GM21526 (cell line): ENCODE results near the gene TMEM25.
"Not testable (repeated sequence)": the region's sequence is repeated elsewhere in the genome, so short reads cannot be mapped to it uniquely, and the experiment has no call there.

ENCODE experiments used
- ATAC-seq: cut with Tn5 transposase; IDR thresholded peaks from one replicate; pipeline ENCODE4 v1.9.1; 2021; ENCODE audit warnings: moderate library complexity; ENCODE audit not compliant: unreplicated experiment, low FRiP score

Gene TMEM25

DNA sequence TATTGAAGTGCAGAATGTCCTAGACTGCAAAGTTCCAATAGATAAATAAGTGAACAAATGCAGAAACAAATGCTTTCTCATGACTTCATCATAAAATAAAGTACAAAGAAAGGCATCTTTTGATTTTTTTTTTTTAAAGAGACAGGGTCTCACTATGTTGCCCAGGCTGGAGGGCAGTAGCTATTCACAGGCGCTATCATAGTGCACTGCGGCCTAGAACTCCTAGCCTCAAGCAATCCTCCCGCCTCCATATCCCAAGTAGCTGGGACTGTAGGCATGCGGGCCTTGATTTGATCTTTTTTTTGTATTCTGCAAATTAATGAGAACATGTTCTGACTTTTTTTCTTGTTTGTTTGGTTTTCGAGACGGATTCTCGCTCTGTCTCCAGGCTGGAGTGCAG lies 43.6 kb downstream of the TMEM25 start:
- no peak for ATAC-seq

DNA sequence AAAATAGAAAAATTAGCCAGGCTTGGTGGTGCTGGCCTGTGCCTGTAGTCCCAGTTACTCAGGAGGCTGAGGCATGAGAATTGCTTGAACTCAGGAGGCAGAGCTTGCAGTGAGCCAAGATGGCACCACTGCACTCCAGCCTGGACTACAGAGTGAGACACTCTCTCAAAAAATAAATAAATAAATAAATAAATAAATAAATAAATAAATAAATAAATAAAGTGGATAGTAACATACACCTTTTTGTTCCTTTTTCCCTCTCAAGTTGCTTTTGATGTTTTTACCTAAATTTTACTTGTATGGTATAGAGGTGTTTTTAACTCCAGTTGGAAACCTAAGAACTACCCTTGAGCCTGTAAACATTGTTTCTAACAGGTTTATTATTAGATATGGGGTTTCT lies 47.0 kb downstream of the TMEM25 start:
- not testable (repeated sequence) for ATAC-seq

DNA sequence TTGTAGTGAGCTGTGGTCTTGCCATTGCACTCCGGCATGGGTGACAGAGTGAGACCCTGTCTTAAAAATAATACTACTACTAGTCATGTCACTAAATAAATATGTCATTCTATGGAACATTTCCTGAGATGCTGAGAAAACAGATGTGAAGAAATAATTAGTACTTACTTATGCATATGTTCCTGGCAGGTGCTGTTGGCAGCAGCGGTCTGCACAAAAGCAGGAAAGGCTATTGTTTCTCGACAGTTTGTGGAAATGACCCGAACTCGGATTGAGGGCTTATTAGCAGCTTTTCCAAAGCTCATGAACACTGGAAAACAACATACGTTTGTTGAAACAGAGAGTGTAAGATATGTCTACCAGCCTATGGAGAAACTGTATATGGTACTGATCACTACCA lies 50.1 kb downstream of the TMEM25 start:
- no peak for ATAC-seq
